ENCODE measurements around the gene HECTD4.
"Not testable (repeated sequence)": the region's sequence is repeated elsewhere in the genome, so short reads cannot be mapped to it uniquely, and the experiment has no call there.

The HECTD4 gene

DNA sequence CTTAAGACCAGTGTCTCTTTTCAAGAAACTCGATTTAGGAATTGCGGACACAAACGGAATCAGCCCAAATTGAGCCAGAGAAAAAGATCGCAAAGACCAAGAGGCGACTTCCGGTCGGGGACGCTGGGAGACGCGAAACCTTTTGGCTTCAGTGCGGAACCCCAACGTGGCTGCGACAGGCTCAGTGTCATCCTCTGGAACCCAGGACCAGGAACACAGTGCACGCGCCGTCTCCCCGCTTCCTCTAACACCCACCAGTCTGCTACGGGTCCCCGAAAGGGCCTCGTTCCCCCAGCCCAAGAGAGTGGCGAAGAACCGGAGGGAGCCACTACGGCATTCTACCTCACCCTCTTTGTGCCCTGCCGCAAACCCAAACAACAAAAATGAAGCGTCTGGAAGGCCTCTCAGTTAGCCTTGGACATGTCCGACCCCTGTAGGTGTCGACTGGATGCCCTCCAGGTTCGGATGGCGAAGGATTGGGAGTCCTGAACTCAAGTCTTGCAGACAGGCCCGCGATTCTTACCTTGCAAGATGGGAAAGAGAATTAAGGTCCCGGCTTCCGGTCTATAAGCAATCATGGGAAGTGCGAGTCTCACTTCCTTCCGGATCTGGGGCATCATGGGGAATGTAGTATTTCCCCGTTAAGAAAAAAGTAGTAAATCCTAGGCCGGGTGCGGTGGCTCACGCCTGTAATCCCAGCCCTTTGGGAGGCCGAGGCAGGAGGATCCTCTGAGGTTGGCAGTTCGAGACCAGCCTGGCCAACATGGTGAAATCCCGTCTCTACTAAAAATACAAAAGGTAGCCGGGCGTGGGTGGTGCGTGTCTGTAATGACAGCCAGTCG is 27.1 kb upstream of the HECTD4 start, which contains the start of gene RPL6:
Gene RPL6, minus strand, starts transcription at position 542 of the 842 bp plus-strand sequence. CDS start 949 bp downstream, outside the sequence.
- intact Hi-C loops (cut with DNase I), result loop anchor here (1.0 kb wide), 1 partner anchor 9 kb away; the partner anchor contains the start of gene PTPN11
- peak; percentile 60 to 94 (median 85) for DNase-seq

DNA sequence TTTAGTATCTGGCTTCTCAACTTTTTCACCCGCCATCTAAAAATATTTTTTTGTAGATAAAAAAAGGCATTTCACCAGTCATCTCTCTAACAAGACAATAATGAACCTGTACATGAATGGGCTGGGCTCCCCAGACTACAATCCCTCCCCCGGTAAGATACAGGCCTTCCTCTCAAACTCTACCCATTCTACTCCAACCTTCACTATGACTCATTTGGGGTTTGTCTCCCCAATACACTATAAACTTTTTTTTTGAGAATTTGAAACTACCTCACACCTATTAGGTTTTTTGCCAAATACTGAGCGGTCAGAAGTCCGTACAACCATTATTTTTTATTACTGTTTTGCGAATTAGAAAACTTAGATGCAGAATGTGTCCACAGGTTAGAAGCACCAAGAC is 26.4 kb upstream of the HECTD4 start:
- no peak for DNase-seq
- intact Hi-C loops (cut with DNase I), result loop anchor here (1.0 kb wide), 1 partner anchor 10 kb away; the partner anchor contains the start of gene PTPN11

DNA sequence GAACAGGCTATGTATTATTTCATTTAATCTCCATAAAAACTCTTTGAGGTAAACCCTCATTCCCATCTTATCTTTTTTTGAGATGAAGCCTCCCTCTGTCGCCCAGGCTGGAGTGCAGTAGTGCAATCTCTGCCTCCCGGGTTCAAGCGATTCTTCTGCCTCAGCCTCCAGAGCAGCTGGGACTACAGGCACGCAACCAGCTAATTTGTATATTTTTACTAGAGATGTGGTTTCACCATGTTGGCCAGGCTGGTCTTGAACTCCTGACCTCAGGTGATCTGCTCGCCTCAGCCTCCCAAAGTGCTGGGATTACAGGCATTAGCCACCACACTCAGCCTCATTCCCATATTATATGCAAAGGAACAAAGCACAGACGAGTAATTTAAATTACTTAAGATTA is 25.5 kb upstream of the HECTD4 start:
- intact Hi-C loops (cut with DNase I); DNase-seq: not testable (repeated sequence)

DNA sequence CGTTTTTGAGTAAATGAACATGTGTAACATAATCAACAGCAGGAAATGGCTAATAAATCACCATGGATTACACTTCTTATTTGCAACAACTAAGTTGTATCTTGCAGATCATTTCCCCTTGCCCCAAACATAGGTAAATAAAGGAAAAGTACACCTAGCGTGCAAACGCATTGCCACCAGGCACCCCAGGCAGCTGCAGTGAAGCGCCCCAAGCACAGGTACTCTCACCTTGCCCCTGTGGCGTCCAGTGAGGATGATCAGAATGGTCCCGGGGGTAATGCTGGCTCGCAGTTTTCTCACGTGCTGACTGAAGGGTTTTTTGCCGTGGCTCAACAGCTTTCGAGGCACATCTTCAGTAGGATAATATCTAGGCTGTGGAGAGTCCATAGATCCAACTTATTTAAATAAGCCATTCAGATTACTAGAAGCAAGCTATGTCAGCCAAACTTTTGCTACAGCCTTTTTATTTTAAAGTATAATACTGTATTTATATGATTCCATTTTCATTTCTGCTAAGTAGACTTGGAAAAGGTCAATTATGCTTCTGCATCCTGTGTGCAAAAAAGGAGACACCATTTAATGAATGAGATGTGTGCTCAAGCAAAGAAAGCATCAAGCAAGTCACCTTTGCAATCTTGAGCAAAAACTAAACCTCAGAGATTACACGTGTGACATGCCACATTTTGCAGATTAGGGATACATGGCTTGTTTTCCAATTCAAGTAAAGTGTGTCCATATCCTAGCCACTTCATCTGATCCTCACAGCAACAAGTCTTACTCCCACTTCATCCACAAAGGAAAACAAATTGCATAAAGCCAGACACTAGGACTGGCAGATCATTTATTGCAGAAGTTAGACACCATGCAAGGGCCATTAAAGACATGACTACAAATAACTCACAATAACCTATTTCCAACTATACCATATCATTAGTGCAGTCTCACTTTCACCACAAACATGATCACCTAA is 24.6 kb upstream of the HECTD4 start:
- intact Hi-C loops (cut with DNase I), result no loop called here
- DNase-seq, result no peak

DNA sequence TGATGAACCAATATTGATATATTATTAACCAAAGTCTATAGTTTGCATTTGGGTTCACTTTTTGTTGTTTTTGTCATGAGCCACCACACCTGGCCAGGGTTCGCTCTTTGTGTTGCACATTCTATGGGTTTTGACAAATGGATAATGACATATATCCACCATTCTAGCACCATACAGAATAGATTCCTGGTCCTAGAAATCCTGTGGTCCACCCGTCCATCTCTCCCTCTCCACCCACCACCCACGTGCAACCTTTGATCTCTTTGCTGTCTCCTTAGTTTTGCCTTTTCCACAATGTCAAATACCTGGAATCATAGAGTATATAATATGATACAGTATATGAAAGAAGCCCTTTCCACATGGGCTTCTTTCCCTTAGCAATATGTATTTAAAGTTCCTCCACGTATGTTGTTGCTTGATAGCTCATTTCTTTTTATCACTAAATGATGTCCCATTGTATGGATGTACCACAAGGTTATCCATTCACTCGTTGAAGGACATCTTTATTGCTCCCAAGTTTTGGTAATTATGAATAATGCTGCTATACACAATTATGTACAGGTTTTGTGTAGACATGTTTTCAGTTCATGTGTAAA is 19.8 kb upstream of the HECTD4 start:
- intact Hi-C loops (cut with DNase I), result no loop called here
- DNase-seq, result no peak

DNA sequence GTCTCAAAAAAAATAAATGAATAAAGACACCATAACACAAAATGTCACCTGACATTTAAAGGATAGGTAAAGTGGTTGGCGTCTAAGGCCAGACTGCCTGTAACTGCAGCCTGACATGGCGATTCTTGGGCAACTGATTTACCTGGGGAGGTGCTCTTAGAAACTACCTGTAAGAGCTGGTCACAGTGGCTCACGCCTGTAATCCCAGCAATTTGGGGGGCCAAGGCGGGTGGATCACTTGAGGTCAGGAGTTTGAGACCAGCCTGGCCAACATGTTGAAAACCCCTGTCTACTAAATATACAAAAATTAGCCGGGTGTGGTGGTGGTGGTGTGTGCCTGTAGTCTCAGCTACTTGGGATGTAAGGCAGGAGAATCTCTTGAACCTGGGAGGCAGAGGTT is 18.8 kb upstream of the HECTD4 start:
- intact Hi-C loops (cut with DNase I), result no loop called here
- DNase-seq, result no peak

DNA sequence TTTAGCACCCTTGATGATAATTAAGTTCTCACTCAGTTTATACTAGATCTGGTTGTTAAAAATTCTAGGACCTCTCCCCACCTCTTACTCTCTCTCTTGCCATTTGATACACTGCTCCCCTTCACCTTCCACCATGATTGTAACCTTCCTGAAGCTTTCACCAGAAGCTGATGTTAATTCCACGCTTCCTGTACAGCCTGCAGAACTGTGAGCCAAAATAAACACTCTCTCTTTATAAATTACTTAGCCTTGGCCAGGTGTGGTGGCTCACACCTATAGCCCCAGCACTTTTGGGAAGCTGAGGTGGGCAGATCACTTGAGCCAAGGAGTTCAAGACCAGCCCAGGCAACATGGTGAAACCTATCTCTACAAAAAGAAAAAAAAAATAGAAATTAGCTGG is 11.1 kb upstream of the HECTD4 start:
- intact Hi-C loops (cut with DNase I), result no loop called here

DNA sequence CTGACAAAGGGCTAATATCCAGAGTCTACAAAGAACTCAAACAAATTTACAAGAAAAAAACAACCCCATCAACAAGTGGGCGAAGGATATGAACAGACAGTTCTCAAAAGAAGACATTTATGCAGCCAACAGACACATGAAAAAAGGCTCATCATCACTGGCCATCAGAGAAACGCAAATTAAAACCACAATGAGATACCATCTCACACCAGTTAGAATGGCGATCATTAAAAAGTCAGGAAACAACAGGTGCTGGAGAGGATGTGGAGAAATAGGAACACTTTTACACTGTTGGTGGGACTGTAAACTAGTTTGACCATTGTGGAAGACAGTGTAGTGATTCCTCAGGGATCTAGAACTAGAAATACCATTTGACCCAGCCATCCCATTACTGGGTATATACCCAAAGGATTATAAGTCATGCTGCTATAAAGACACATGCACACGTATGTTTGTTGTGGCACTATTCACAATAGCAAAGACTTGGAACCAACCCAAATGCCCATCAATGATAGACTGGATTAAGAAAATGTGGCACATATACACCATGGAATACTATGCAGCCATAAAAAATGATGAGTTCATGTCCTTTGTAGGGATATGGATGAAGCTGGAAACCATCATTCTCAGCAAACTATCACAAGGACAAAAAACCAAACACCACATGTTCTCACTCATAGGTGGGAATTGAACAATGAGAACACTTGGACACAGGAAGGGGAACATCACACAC is 7.9 kb upstream of the HECTD4 start:
- DNase-seq, result not testable (repeated sequence)
- intact Hi-C loops (cut with DNase I), result loop anchor here (10.0 kb wide), 2 partner anchors 205 to 265 kb away; partner anchors contain the start of gene TRAFD1

More for the DNA sequence above, 11.1 kb upstream of the HECTD4 start:
- no peak for DNase-seq

DNA sequence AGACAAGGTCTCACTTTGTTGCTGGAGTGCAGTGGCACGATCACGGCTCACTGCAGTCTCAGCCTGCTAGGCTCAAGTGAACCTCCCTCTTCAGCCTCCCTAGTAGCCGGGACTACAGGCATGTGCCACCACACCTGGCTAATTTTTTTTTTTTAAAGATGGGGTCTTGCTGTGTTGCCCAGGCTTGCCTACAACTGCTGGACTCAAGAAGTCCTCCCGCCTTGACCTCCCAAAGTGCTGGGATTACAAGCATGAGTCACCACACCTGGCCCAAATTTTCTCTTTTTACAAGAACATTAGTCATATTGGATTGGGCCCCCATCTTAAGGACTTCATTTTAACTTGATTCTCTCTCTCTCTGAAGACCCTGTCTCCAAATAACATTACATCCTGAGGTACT is 7.0 kb upstream of the HECTD4 start:
- DNase-seq, result no peak
- intact Hi-C loops (cut with DNase I), result loop anchor here (10.0 kb wide), 2 partner anchors 204 to 264 kb away; partner anchors contain the start of gene TRAFD1

DNA sequence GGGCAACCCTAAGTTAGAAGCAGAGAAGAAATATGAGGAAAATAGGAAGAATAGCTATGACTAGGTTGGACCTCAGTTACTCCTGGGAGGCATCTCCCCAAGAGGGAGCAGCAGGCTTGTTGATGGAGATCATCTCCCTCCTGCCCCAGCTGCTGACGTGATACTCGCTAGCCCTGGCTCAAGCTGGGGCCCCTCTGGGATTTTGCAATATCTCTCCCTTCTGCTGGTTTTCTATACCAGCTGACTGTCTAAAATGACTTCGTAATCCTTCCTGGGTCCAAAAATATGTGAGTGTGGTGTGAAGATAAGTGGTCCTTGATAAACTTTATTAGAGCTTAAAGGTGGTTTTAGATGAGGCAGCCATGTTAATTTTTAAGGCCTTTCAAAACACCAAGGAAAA is 4.5 kb upstream of the HECTD4 start:
- intact Hi-C loops (cut with DNase I), result loop anchor here (10.0 kb wide), 2 partner anchors 202 to 262 kb away; partner anchors contain the start of gene TRAFD1
- no peak for DNase-seq

DNA sequence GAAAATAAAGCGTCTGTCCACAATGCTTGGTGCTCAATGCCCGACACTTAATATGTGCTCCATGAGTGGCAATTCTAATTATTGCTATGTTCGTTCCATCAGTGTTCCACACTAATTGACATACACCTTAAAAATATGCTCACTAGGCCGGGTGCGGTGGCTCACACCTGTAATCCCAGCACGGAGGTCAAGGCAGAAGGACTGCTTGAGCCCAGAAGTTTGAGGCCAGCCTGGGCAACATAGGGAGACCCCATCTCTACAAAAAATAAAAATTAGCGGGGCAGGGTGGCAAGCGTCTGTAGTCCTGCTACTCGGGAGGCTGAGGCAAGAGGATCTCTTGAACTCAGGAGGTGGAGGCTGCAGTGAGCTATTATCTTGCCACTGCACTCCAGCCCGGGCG is 635 bp upstream of the HECTD4 start:
- intact Hi-C loops (cut with DNase I), result loop anchor here (5.0 to 10.0 kb wide), 3 partner anchors 198 to 371 kb away; partner anchors contain the start of genes ERP29, TMEM116 and TRAFD1
- no peak for DNase-seq

DNA sequence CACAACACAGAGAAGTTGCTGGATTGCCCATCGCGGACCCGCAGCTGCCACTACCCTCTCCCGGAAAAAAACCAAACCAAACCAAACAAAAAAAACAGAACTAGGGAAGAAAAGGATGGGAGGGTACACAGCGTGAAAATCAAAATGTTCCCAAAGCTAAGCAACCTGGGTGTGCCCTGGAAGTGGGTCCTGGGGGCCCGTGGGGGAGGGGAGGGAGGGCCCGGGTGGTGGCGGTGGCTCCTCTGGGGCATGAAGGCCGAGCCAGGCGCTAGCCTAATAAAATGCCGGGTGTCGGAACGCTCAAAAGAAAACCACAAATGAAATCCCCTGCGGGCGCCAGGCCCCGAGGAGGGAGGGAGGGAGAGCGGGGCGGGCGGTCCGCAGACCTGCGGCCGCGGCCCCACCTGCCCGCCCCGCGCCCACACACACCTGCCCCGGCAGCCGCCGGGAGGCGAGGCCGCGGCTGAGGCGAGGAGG is 787 bp downstream of the HECTD4 start:
- peak in 20 of 42 donors; percentile 6 to 57 (median 24) for DNase-seq

DNA sequence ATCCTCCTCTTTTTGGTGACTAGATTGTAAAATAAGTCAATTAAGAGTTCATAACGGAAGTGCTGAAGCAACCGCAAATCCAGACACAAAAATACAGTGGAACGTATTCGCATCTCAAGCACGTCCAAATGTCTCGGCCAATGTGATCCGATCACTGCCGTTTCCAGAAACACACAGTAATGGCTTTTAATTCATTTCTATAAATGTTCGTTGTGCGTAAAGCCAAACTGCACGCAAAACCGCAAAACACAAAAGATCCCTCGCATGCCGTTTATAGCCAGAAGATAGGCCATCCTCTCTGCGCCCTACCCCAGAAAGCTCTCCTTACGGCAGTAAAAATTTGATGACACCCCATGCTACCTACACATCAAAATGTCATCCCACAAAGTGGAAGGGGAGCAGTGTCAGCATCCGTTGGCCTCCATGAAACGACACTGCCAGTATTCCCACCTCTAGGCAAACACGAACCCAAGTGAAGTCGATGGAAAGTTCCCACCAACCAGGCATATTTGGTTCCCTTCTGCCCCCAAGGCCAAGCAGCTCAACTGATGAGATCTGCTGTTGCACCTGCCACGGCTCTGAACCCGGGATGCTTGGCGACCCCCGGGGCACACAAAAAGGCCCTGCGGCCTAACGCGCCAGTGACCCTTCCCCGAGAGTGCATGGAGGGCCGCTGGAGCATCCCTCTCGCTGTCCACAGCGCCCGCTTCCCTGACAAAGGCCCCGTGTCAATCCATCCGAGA is 1.4 kb downstream of the HECTD4 start:
- intact Hi-C loops (cut with DNase I), result loop anchor here (5.0 to 10.0 kb wide), 3 partner anchors 196 to 369 kb away; partner anchors contain the start of genes ERP29, TMEM116 and TRAFD1
- peak in 29 of 42 donors; percentile 10 to 51 (median 27) for DNase-seq

More for the DNA sequence above, 787 bp downstream of the HECTD4 start:
- intact Hi-C loops (cut with DNase I), result loop anchor here (5.0 to 10.0 kb wide), 3 partner anchors 197 to 369 kb away; partner anchors contain the start of genes ERP29, TMEM116 and TRAFD1

DNA sequence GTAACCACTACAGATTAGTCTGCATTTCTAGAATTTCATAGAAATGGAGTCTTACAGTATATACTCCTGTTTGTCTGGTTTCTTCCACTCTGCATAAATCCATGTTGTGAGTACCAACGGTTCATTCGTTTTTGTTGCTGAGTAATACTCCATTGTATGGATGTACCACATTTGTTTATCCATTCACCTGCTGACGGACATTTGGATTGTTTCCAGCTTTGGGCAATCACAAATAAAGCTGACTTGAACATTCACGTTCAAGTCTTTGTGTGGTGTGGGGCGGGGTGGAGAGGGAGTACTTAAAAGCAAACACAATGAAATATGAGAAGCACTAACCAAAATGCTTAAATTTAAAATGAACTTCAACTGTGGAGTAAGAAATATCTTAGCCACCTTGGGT is 7.1 kb downstream of the HECTD4 start:
- intact Hi-C loops (cut with DNase I), result no loop called here
- DNase-seq, result no peak

DNA sequence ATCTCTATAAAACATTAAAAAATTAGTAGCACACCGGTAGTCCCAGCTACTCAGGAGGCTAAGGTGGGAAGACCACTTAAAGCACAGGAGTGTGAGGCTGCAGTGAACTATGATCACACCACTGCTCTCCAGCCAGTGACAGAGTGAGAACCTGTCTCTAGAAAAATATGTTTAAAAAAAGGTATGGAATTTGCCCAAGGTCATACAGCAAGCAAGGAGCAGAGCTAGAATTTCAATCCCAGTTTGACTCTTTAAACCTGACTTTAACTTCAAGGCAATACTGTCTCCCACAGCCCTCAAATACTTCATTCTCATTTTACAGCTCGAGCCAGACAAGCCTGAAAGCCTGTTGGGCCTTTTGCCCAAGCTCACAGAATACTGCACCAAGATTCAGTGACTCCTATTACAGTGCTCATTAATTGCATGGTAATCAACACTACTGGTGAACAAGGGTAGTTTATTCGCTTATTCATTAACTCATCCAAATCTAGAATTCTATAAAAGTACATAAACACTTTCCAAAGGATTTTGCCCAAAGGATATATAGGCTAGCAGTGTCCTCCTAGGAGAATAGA is 8.0 kb downstream of the HECTD4 start:
- intact Hi-C loops (cut with DNase I), result no loop called here
- no peak for DNase-seq

DNA sequence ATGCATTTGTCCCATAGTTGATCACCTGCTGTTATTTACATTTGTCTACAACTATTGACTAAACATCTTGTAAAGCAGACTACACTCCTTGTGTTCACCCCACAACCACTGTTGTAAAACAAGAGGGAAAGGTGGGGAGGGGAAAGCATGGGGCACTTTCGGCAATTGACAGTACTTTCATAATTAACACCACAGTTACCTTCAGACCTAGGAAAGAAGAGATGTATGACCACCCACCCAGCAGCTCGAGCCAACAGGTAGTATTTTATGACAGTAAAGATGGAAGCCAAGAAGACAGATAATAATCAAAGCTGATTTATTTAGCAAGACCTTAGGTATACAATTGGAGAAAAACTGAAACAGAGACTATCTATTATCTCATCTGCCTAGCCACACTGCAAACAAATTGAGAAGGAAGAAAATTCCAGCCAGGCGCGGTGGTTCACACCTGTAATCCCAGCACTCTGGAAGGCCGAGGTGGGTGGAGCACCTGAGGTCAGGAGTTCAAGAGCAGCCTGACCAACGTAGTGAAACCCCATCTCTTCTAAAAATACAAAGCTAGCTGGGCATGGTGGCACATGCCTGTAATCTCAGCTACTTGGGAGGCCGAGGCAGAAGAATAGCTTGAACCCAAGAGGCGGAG is 11.2 kb downstream of the HECTD4 start:
- intact Hi-C loops (cut with DNase I), result no loop called here
- DNase-seq, result no peak

All from head of caudate nucleus (tissue), 42 donors.